SU-DHL-6 (cell line): ENCODE data around the gene MCOLN1.

ENCODE experiments used
- H2AFZ ChIP-seq: fragments of 200-600 bp; sonication (generic); 2 replicates; pipeline ENCODE4 v1.6.1; 2014; ENCODE audit warnings: low read depth, mild to moderate bottlenecking, moderate library complexity, mixed read lengths, antibody characterized with exemption, low read length; ENCODE audit not compliant: severe bottlenecking
- H3F3A ChIP-seq: fragments of 200-600 bp; shearing (Covaris generic); 2 replicates; pipeline ENCODE4 v1.6.0; 2016; ENCODE audit warnings: antibody characterized with exemption, mild to moderate bottlenecking; ENCODE audit not compliant: insufficient read depth
- H3K27ac ChIP-seq: fragments of 200-600 bp; sonication (generic); 2 replicates; pipeline ENCODE4 v1.5.1; 2016; ENCODE audit warnings: low read depth, mild to moderate bottlenecking, low read length, moderate library complexity, mixed read lengths
- H3K27me3 ChIP-seq: fragments of 200-600 bp; sonication (generic), shearing (Covaris generic); 2 replicates; pipeline ENCODE4 v1.6.0; 2014; ENCODE audit warnings: mild to moderate bottlenecking, low read length
- H3K36me3 ChIP-seq: fragments of 200-600 bp; sonication (generic); 2 replicates; pipeline ENCODE4 v1.6.1; 2014; ENCODE audit warnings: mild to moderate bottlenecking, low read length, mixed read lengths
- H3K4me2 ChIP-seq: fragments of 300-600, 200-600 bp; shearing (Covaris generic), sonication (generic); 2 replicates; pipeline ENCODE4 v1.6.0; 2014; ENCODE audit warnings: low read length, low read depth, mild to moderate bottlenecking; ENCODE audit not compliant: poor library complexity, severe bottlenecking
- H3K4me3 ChIP-seq: fragments of 200-600 bp; sonication (generic); 2 replicates; pipeline ENCODE4 v1.5.1; 2014; ENCODE audit warnings: antibody characterized with exemption, low read length, mild to moderate bottlenecking, mixed read lengths; ENCODE audit not compliant: insufficient read depth, poor library complexity, severe bottlenecking
- H3K79me2 ChIP-seq: fragments of 200-600 bp; sonication (generic); 2 replicates; pipeline ENCODE4 v1.6.1; 2014; ENCODE audit warnings: mild to moderate bottlenecking, low read length, moderate library complexity; ENCODE audit not compliant: insufficient read depth
- H3K9ac ChIP-seq: fragments of 200-600 bp; sonication (generic); 2 replicates; pipeline ENCODE4 v1.7.0; 2014; ENCODE audit warnings: mild to moderate bottlenecking, low read length
- H3K9me2 ChIP-seq: fragments of 200-600 bp; sonication (generic); replicated peaks from 2 replicates; pipeline ENCODE4 v1.6.1; 2014; ENCODE audit warnings: low read length; ENCODE audit not compliant: insufficient read depth
- H3K9me3 ChIP-seq: fragments of 200-600 bp; sonication (generic); 2 replicates; pipeline ENCODE4 v1.6.1; 2014; ENCODE audit warnings: low read length, mixed read lengths; ENCODE audit not compliant: insufficient read depth
- H4K20me1 ChIP-seq: fragments of 200-600 bp; sonication (generic); 2 replicates; pipeline ENCODE4 v1.6.1; 2014; ENCODE audit warnings: low read depth, mild to moderate bottlenecking, antibody characterized with exemption, low read length, moderate library complexity, mixed read lengths
- CTCF ChIP-seq: fragments of 200-600 bp; sonication (generic); IDR thresholded peaks from one replicate; pipeline ENCODE4 v1.5.1; 2017; ENCODE audit warnings: antibody characterized with exemption, mild to moderate bottlenecking, low read length, moderate library complexity; ENCODE audit not compliant: insufficient read depth, poor library complexity, severe bottlenecking
- EZH2phosphoT487 ChIP-seq: fragments of 200-600 bp; sonication (generic), shearing (Covaris generic); conservative IDR thresholded peaks from 2 replicates; pipeline ENCODE4 v1.6.1; 2018; ENCODE audit warnings: mild to moderate bottlenecking, antibody characterized with exemption, low read length, moderate library complexity, mixed read lengths

MCOLN1 gene

GRCh38 chr19:7529246-7529600 is 6.8 kb downstream of the MCOLN1 start:
- Histone ChIP-seq H3F3A (no peaks in the 10 kb centered on the region), H3K36me3 (no peaks in the 10 kb centered on the region), H2AFZ (no peak overlapping the region), H4K20me1 (no peaks in the 10 kb centered on the region), H3K79me2 (no peaks in the 10 kb centered on the region), H3K9me2 (no peaks in the 10 kb centered on the region), H3K4me2 (no peak overlapping the region), H3K4me3 (no peak overlapping the region), H3K27ac (no peak overlapping the region), H3K9ac (no peak overlapping the region), H3K27me3 (no peaks in the 10 kb centered on the region), H3K9me3 (no peaks in the 10 kb centered on the region)
- TF ChIP-seq CTCF (no peak), EZH2phosphoT487 (no peak)

- no peak overlapping the region for H3K9ac ChIP-seq
- H3K27ac ChIP-seq, result no peak overlapping the region
- H3K4me2 ChIP-seq, result no peak overlapping the region
- no peak overlapping the region for H3K4me3 ChIP-seq
- no peaks in the 10 kb centered on the region for H3K36me3 ChIP-seq
- H3K9me3 ChIP-seq, result no peaks in the 10 kb centered on the region
- no peaks in the 10 kb centered on the region for H3K79me2 ChIP-seq
- H3F3A ChIP-seq, result no peaks in the 10 kb centered on the region
- no peaks in the 10 kb centered on the region for H3K27me3 ChIP-seq
- H2AFZ ChIP-seq, result no peak overlapping the region
- H3K9me2 ChIP-seq, result no peaks in the 10 kb centered on the region
- no peak for TF ChIP-seq EZH2phosphoT487
- no peak for TF ChIP-seq CTCF
- no peaks in the 10 kb centered on the region for H4K20me1 ChIP-seq
These were observed 7.4 kb downstream of the MCOLN1 start for GRCh38 chr19:7529610-7530490.

GRCh38 chr19:7533281-7533885 is 11.0 kb downstream of the MCOLN1 start:
- H3K27ac ChIP-seq, result no peak overlapping the region

More at GRCh38 chr19:7533281-7533885, 11.0 kb downstream of the MCOLN1 start:
- H3K36me3 ChIP-seq, result no peaks in the 10 kb centered on the region
- peak overlapping the region; percentile 20; the same call in 1 of the 2 replicates for H3K9ac ChIP-seq
- H3K9me2 ChIP-seq, result no peaks in the 10 kb centered on the region
- no peaks in the 10 kb centered on the region for H3K9me3 ChIP-seq
- H3K4me3 ChIP-seq, result peak overlapping the region; percentile 90
- H3K27me3 ChIP-seq, result no peaks in the 10 kb centered on the region
- no peak for TF ChIP-seq CTCF
- no peak for TF ChIP-seq EZH2phosphoT487
- H3K4me2 ChIP-seq, result peak overlapping the region; percentile 40
- H3F3A ChIP-seq, result no peaks in the 10 kb centered on the region
- no peaks in the 10 kb centered on the region for H3K79me2 ChIP-seq
- no peaks in the 10 kb centered on the region for H4K20me1 ChIP-seq
- H2AFZ ChIP-seq, result peak overlapping the region; percentile 84
